Measurements from ENCODE around the gene CCNE1.

The CCNE1 gene

GRCh38 chr19:29779921-29780320 lies 31.9 kb upstream of the CCNE1 start:
- H3K4me3 ChIP-seq (replicated peaks; ENCODE audit: low read depth, low read length) = no peak overlapping the region
- TF ChIP-seq, protein P1, sequence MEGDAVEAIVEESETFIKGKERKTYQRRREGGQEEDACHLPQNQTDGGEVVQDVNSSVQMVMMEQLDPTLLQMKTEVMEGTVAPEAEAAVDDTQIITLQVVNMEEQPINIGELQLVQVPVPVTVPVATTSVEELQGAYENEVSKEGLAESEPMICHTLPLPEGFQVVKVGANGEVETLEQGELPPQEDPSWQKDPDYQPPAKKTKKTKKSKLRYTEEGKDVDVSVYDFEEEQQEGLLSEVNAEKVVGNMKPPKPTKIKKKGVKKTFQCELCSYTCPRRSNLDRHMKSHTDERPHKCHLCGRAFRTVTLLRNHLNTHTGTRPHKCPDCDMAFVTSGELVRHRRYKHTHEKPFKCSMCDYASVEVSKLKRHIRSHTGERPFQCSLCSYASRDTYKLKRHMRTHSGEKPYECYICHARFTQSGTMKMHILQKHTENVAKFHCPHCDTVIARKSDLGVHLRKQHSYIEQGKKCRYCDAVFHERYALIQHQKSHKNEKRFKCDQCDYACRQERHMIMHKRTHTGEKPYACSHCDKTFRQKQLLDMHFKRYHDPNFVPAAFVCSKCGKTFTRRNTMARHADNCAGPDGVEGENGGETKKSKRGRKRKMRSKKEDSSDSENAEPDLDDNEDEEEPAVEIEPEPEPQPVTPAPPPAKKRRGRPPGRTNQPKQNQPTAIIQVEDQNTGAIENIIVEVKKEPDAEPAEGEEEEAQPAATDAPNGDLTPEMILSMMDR (IDR thresholded peaks at IDR 0.05; ENCODE audit: low read length, missing control alignments) = no peak
- DNase-seq (ENCODE audit: low read depth) = no peak

DNA sequence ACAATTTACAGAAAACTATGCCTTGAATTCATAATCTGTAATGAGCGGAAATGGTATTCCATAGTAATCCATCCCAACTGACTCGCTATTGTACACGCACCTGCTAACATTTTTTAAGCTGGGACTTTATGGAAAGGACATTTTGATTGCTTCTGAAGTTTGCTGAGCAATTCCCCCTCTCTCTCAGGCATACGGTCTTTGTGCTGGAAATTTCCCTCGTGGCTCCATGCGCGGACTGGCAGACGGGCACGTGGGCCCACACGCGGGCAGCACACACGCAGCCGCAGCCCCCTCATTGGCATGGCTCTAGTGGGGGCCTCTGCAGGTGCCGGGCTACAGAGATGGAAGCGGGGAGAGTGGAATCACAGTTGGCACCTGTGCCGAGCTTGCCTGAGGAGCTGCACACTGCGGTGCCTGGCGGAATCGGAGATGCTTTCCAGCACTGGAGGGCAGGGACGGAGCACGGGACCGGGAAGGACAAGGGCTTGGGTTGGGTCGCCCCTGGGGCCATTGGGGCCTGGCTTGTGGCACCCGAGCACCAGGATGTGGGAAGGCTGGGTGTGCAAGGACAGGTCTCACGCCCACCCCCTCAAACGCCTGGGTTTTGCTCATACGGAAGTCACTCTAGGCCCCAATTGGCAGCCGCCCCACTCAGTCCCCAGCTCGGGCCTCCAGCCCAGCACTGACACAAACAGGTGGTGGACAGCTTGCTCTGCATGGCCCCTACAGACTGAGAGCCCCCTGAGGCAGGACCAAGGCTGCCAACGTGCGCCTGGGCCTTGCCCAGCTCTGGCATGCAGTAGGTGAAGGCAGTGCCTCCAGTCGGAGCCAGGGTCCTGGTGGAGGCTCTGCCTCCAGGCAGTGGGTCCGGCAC lies 30.2 kb upstream of the CCNE1 start:
- no peak overlapping the region for H3K4me3 ChIP-seq (replicated peaks; ENCODE audit: low read depth, low read length)
- no peak for DNase-seq (ENCODE audit: low read depth)
- TF ChIP-seq, protein P1 (IDR thresholded peaks at IDR 0.05; ENCODE audit: low read length, missing control alignments) = no peak

- H3K4me3 ChIP-seq (replicated peaks; ENCODE audit: low read depth, low read length) = no peak overlapping the region
- no peak for DNase-seq (ENCODE audit: low read depth)
- TF ChIP-seq, protein P1 (IDR thresholded peaks at IDR 0.05; ENCODE audit: low read length, missing control alignments) = no peak
Measured at GRCh38 chr19:29782260-29782580, 29.6 kb upstream of the CCNE1 start.

GRCh38 chr19:29783627-29784190 lies 28.1 kb upstream of the CCNE1 start:
- TF ChIP-seq, protein P1 (IDR thresholded peaks at IDR 0.05; ENCODE audit: low read length, missing control alignments) = no peak
- no peak overlapping the region for H3K4me3 ChIP-seq (replicated peaks; ENCODE audit: low read depth, low read length)
- DNase-seq (ENCODE audit: low read depth) = no peak

- TF ChIP-seq, protein P1 (IDR thresholded peaks at IDR 0.05; ENCODE audit: low read length, missing control alignments) = no peak
- no peak for DNase-seq (ENCODE audit: low read depth)
- H3K4me3 ChIP-seq (replicated peaks; ENCODE audit: low read depth, low read length) = no peak overlapping the region
Measured at GRCh38 chr19:29784598-29785223, 27.1 kb upstream of the CCNE1 start.

DNA sequence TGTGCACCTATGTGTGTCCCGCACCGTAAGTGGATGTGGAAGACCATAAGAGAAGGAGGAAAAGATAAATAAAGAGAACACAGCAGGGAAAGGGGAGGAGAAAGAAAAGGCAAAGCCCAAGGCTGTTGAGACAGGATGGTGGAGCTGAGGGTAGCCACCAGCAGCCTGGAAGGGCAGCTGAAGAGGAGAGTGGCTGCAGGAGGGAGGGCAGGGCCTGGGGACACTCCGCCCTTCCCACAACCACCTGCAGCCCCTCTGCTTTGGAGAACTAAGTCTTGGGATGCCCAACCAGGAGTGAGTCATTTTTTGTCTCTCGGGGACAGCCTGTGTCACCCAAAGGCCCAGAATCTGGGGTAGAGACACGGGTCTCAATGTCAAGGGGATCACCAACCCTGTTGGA lies 26.4 kb upstream of the CCNE1 start:
- TF ChIP-seq, protein P1 (IDR thresholded peaks at IDR 0.05; ENCODE audit: low read length, missing control alignments) = no peak
- no peak for DNase-seq (ENCODE audit: low read depth)
- no peak overlapping the region for H3K4me3 ChIP-seq (replicated peaks; ENCODE audit: low read depth, low read length)
